Esophagus (tissue), 2 donors: Measurements from ENCODE around the gene OR6C6. TPM values are rescaled to one million over a fixed set of nuclear protein-coding genes. Genes with fewer than 3 reads are reported as not detected.

Source experiments
- H3K27ac ChIP-seq, 2 donors: one replicate each; pipeline ENCODE4 v1.5.1; 2013; ENCODE audit warnings: low read depth in 2 of 2, mild to moderate bottlenecking in 2 of 2, inconsistent platforms in 1 of 2, low read length in 1 of 2, moderate library complexity in 1 of 2
- H3K27me3 ChIP-seq, 2 donors: one replicate each; pipeline ENCODE4 v1.6.1; 2013; ENCODE audit warnings: low read length in 2 of 2, control low read depth in 1 of 2, mild to moderate bottlenecking in 1 of 2; ENCODE audit not compliant: insufficient read depth in 2 of 2, control insufficient read depth in 1 of 2
- H3K36me3 ChIP-seq, 2 donors: one replicate each; pipeline ENCODE4 v1.6.1; 2013; ENCODE audit warnings: low read length in 1 of 2; ENCODE audit not compliant: control insufficient read depth in 2 of 2, insufficient read depth in 2 of 2
- H3K4me1 ChIP-seq, 2 donors: one replicate each; pipeline ENCODE4 v1.6.1; 2013; ENCODE audit warnings: low read length in 1 of 2; ENCODE audit not compliant: control insufficient read depth in 2 of 2, insufficient read depth in 2 of 2
- H3K4me3 ChIP-seq, 2 donors: one replicate each; pipeline ENCODE4 v1.5.1; 2013; ENCODE audit warnings: low read length in 2 of 2, mild to moderate bottlenecking in 2 of 2, low read depth in 1 of 2, moderate library complexity in 1 of 2
- H3K9me3 ChIP-seq, 2 donors: one replicate each; pipeline ENCODE4 v1.6.1; 2013; ENCODE audit warnings: mild to moderate bottlenecking in 2 of 2, low read depth in 1 of 2, low read length in 1 of 2, moderate library complexity in 1 of 2; ENCODE audit not compliant: control insufficient read depth in 2 of 2, insufficient read depth in 1 of 2
- whole genome bisulfite sequencing, 2 donors: extraction: QIAGEN DNeasy Blood & Tissue Kit; methylation state at CpG; one replicate each; pipeline ENCODE4 v1.1.7; 2013; 5-methylcytosine and 5-hydroxymethylcytosine counted together
- polyA plus RNA-seq, 2 donors: library from polyadenylated mRNA; stranded (reverse); fragments of 200-250 nt; gene quantifications; one replicate each; pipeline ENCODE4 v1.2.3, GENCODE V29; 2013
- donor health status: healthy with polysubstance abuse.
- donor health status: Bipolar disorder and iron deficiency.

OR6C6 gene
- polyA plus RNA-seq, 2 donors = not detected

DNA sequence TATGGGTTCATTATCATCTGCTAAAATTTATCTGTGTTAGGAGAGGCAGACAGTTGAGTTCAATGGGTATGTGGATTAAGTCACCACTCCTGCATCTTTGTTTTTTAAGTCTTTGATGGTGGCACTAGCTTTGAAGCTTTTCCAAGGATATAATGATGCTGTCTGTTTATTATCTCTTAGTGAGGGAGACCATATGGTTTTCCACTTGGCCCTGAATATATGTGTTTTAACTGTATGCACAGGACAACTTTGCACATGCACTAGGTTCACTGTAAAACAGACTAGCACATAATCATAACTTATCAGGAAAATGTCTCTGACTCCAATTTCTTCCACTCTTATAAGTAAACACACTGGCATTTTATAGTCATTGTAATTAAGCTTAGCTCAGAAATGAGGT lies 43.1 kb downstream of the OR6C6 start:
- Histone ChIP-seq H3K4me3 (no peak overlapping the region), H3K4me1 (no peaks in the 10 kb centered on the region), H3K27ac (no peak overlapping the region), H3K36me3 (no peaks in the 10 kb centered on the region), H3K27me3 (no peaks in the 10 kb centered on the region), H3K9me3 (no peaks in the 10 kb centered on the region)

DNA sequence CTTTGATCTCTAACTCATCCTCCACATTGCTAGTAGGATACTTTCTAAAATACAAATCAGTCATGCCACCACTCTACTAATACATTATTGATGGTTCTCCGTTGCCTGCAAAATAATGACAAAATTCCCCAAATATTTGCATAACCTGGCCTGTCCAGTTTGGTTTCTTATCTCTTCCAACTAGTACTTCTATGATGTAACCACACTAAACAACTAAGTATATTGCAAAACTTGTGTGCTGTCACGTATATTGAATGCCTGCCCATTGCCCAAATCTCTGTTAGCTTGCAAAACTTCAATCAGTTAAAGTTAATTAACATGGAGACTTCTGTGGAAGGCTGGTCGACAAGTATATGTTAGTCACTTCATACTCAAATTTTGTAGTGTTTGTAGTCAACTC lies 45.4 kb downstream of the OR6C6 start:
- no peaks in the 10 kb centered on the region for H3K9me3 ChIP-seq
- H3K27me3 ChIP-seq = no peaks in the 10 kb centered on the region
- H3K36me3 ChIP-seq = no peaks in the 10 kb centered on the region
- H3K4me1 ChIP-seq = no peaks in the 10 kb centered on the region
- H3K4me3 ChIP-seq = no peak overlapping the region
- 41 to 45% methylated on average over 3 of the region's 3 CpGs for WGBS, 2 donors
- no peak overlapping the region for H3K27ac ChIP-seq

DNA sequence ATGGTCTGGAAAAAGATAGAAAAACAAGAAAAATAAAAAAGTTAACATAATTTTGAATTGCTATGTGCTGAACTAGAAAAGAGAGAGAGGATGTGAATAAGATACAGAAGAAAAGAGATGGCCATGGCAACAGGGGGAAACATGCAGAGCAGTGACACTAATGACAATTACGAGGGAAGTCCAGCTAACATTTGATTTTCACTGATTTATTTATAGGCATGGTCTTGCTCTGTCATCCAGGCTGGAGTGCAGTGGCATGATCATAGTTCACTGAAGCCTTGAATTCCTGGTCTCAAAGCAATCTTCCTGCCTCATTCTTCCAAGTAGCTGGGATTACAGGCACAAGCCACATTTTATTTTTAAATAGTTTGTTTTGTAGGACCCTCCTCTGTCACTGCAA lies 50.2 kb downstream of the OR6C6 start:
- H3K27ac ChIP-seq = no peak overlapping the region
- no peaks in the 10 kb centered on the region for H3K4me1 ChIP-seq
- WGBS, 2 donors = 57 to 69% methylated on average over 1 of the region's 1 CpG

DNA sequence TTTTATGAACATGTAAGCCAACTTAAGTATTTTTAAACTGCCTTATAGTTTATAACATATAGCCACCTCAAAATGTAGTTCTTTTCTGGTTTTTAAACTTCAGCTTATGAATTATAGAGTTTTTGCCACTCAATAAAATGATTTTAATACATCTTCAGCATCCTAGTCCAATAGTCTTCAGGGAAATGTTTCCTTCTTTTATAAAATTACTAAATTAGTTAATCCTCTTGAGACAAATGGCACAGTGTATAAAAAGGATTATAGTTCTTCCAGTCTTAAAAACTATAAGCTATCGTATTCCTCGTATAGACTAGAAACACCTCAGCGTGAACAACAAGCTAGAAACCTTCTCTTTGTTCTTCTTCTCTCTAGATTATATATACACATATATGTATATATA lies 52.1 kb downstream of the OR6C6 start, which contains the start of gene OR6C74:
TSS of gene OR6C74 (plus strand) at position 301 of the 400 bp plus-strand sequence. CDS start 2,679 bp downstream, outside the sequence.
- WGBS, 2 donors = 79 to 80% methylated on average over 3 of the region's 3 CpGs
- no peaks in the 10 kb centered on the region for H3K9me3 ChIP-seq
- H3K27ac ChIP-seq = no peak within 1 kb of the TSS
- no peaks in the 10 kb centered on the region for H3K36me3 ChIP-seq
- H3K4me3 ChIP-seq = no peak within 1 kb of the TSS
- no peaks in the 10 kb centered on the region for H3K27me3 ChIP-seq
- H3K4me1 ChIP-seq = no peaks in the 10 kb centered on the region

More for the DNA sequence above, 50.2 kb downstream of the OR6C6 start:
- no peaks in the 10 kb centered on the region for H3K27me3 ChIP-seq
- no peaks in the 10 kb centered on the region for H3K9me3 ChIP-seq
- no peak overlapping the region for H3K4me3 ChIP-seq
- H3K36me3 ChIP-seq = no peaks in the 10 kb centered on the region

Other genes with a start within 250 kb of the OR6C6 start
- gene OR9K2, start 170.2 kb downstream of the OR6C6 start, polyA plus RNA-seq = not detected
- gene OR10A7, start 75.5 kb downstream of the OR6C6 start, polyA plus RNA-seq = not detected
- not detected for gene OR6C74, start 52.0 kb downstream of the OR6C6 start, polyA plus RNA-seq
- gene OR6C1, start 17.8 kb upstream of the OR6C6 start, polyA plus RNA-seq = not detected
- gene OR6C3, start 34.2 kb upstream of the OR6C6 start, polyA plus RNA-seq = not detected
- gene OR6C75, start 66.4 kb upstream of the OR6C6 start, polyA plus RNA-seq = not detected
- not detected for gene OR6C65, start 104.0 kb upstream of the OR6C6 start, polyA plus RNA-seq
- gene OR6C76, start 129.7 kb upstream of the OR6C6 start, polyA plus RNA-seq = not detected
- under 1 TPM in 1 of 2 donors, not detected in 1; 0.02 TPM for gene OR6C2, start 147.5 kb upstream of the OR6C6 start, polyA plus RNA-seq
- not detected for gene OR6C70, start 173.6 kb upstream of the OR6C6 start, polyA plus RNA-seq
- not detected for gene OR6C68, start 195.8 kb upstream of the OR6C6 start, polyA plus RNA-seq